Kidney epithelial cell (primary cell): ENCODE data around the gene RCCD1. TPM values are rescaled to one million over a fixed set of nuclear protein-coding genes. Genes with fewer than 3 reads are reported as not detected.

Source experiments
- DNase-seq: peaks from one replicate; pipeline ENCODE4 v3.0.0-alpha.2; 2010; ENCODE audit warnings: low read depth
- H3K27me3 ChIP-seq: 2 replicates; pipeline ENCODE4 v1.6.0; 2011; ENCODE audit warnings: low read length; ENCODE audit not compliant: control insufficient read depth, insufficient read depth
- H3K36me3 ChIP-seq: 2 replicates; pipeline ENCODE4 v1.5.1; 2011; ENCODE audit warnings: low read length; ENCODE audit not compliant: control insufficient read depth, insufficient read depth
- H3K4me3 ChIP-seq: 2 replicates; pipeline ENCODE4 v1.5.1; 2011; ENCODE audit warnings: low read depth, mild to moderate bottlenecking, control low read depth, low read length
- total RNA-seq: library from RNA; depleted of rRNA; stranded (reverse); fragments of >200 nt; gene quantifications from 2 replicates; pipeline ENCODE4 v1.2.3, GENCODE V29; 2015
- TF ChIP-seq, protein P1 (sequence below): IDR thresholded peaks from 2 replicates; pipeline ENCODE4 v1.5.1; 2011; ENCODE audit warnings: mild to moderate bottlenecking, moderate library complexity, low read length, control low read depth, inconsistent platforms; ENCODE audit not compliant: insufficient read depth, poor library complexity, severe bottlenecking

Gene RCCD1
- total RNA-seq, 1 donor from 2014 or later = 12.5 TPM

DNA sequence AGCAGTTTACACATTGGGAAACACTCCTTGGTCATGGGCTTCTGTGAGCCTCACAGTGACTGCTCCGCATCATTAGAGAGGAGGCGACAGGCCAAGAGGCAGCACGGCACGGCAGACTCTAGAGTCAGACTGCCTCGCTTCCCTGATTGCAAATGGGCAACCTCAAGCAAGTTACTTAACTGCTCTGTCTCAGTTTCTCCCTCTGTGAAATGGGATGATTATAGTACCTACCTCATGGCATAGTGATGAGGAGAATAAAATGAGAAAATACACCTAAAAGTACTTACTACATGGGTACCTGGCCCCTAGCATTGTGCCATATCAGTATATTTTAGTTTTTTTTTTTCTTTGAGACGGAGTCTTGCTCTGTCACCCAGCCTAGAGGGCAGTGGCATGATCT lies 4.0 kb upstream of the RCCD1 start:
- H3K36me3 ChIP-seq = peaks cover 8% of the 10 kb centered on the region
- DNase-seq = no peak

GRCh38 chr15:90952901-90953677 lies 1.6 kb upstream of the RCCD1 start:
- Histone ChIP-seq H3K36me3 (peaks cover 2% of the 10 kb centered on the region), H3K27me3 (no peaks in the 10 kb centered on the region), H3K4me3 (no peak overlapping the region)
- TF ChIP-seq, protein P1, sequence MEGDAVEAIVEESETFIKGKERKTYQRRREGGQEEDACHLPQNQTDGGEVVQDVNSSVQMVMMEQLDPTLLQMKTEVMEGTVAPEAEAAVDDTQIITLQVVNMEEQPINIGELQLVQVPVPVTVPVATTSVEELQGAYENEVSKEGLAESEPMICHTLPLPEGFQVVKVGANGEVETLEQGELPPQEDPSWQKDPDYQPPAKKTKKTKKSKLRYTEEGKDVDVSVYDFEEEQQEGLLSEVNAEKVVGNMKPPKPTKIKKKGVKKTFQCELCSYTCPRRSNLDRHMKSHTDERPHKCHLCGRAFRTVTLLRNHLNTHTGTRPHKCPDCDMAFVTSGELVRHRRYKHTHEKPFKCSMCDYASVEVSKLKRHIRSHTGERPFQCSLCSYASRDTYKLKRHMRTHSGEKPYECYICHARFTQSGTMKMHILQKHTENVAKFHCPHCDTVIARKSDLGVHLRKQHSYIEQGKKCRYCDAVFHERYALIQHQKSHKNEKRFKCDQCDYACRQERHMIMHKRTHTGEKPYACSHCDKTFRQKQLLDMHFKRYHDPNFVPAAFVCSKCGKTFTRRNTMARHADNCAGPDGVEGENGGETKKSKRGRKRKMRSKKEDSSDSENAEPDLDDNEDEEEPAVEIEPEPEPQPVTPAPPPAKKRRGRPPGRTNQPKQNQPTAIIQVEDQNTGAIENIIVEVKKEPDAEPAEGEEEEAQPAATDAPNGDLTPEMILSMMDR = no peak
- no peak for DNase-seq

More for the DNA sequence above, 4.0 kb upstream of the RCCD1 start:
- no peaks in the 10 kb centered on the region for H3K27me3 ChIP-seq
- TF ChIP-seq, protein P1 = no peak
- no peak overlapping the region for H3K4me3 ChIP-seq

- Histone ChIP-seq H3K27me3 (no peaks in the 10 kb centered on the region), H3K36me3 (peaks cover 2% of the 10 kb centered on the region), H3K4me3 (no peak overlapping the region)
- TF ChIP-seq, protein P1 = no peak
- no peak for DNase-seq
Observed at GRCh38 chr15:90953947-90954711, 555 bp upstream of the RCCD1 start.

DNA sequence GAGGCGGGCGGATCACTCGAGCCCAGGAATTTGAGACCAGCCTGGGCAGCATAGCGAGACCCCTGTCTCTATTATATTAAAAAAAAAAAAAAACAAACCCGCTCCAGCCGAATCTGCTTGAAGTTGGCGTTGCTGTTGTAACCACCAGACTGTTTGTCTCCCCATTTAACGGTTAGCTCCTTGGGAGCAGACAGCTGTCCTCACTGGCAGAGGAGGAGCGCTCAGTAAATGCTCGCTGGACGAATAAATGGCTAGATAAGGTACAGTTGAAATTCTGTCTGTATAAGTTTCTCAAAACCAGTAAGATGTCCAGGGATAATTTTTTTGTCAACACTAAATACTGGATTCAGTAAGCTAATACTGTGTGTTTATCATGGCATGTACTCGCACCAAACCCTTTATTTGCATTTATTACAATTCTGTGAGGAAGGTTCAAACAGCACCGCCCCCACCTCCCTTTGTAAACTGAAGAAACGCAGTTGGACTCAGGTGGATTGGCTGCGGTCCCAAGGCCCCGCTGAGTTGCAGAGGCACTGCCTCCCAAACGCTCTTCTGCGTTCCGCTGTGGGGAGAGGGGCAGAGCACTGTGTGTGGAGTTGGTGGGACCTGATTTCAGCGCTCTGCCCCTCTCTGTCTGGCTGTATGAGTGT lies 1.1 kb downstream of the RCCD1 start:
- Histone ChIP-seq H3K4me3 (peak overlapping the region; percentile 77), H3K27me3 (no peaks in the 10 kb centered on the region), H3K36me3 (no peaks in the 10 kb centered on the region)
- TF ChIP-seq, protein P1 = no peak
- DNase-seq = no peak

DNA sequence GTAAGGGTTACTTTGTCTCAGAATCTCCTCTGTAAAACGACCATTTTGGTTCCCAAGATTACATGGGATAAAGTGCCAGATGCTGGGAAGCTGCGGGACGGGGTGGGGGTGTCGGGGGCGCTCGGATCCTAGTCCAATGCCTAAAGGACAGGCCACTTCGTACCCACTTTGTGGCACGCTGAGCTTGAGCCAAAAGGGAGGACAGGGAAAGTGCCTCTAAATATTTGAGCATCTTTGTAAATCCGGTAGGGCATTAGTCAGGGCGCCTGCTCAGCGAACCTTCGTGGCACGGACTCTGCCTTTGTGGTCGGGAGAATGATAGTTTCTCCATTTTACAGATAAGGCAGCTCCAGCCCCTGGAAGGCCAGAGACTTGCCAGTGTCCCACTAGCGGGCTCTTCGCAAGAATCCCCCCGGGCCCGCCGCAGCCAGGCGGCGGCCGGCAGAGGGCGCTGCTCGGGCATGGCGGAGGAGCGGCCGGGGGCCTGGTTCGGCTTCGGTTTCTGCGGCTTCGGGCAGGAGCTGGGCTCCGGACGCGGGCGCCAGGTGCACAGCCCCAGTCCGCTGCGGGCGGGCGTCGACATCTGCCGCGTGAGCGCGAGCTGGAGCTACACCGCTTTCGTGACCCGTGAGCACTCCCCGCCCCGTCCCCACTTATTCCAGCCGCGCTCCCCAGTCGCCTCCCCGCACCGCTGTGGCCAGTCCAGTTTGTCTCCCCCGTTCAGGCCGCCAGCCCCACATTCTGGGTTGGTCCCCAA lies 1.8 kb downstream of the RCCD1 start:
- DNase-seq = no peak
- TF ChIP-seq, protein P1 = peak; percentile 60
- H3K36me3 ChIP-seq = no peaks in the 10 kb centered on the region

More for the DNA sequence above, 1.8 kb downstream of the RCCD1 start:
- peak overlapping the region; percentile 67 for H3K4me3 ChIP-seq
- H3K27me3 ChIP-seq = no peaks in the 10 kb centered on the region
